ENCODE data around the gene SLC29A3.

Gene SLC29A3

GRCh38 chr10:71297343-71297742 lies 21.7 kb upstream of the SLC29A3 start:
- POLR2A ChIA-PET: no interaction called here
- H3K4me3 ChIP-seq (ENCODE audit: low read depth, low read length): no peak overlapping the region
- DNase-seq (ENCODE audit: low read depth, low spot score): no peak
- CTCF ChIA-PET: interaction anchor here (0.7 to 1.5 kb wide), 3 partner anchors 19 to 89 kb away, joined by 3 to 5 read pairs (median 4); partner anchors contain the start of gene SLC29A3
- no peak for TF ChIP-seq CTCF (IDR thresholded peaks at IDR 0.05; ENCODE audit: insufficient read depth, low read length, missing control alignments)

- TF ChIP-seq CTCF (IDR thresholded peaks at IDR 0.05; ENCODE audit: insufficient read depth, low read length, missing control alignments): no peak
- H3K4me3 ChIP-seq (ENCODE audit: low read depth, low read length): no peak overlapping the region
- DNase-seq (ENCODE audit: low read depth, low spot score): no peak
- POLR2A ChIA-PET: no interaction called here
- CTCF ChIA-PET: interaction anchor here (0.7 to 1.5 kb wide), 5 partner anchors 9 to 579 kb away, joined by 3 to 5 read pairs (median 3); partner anchors contain the start of gene SLC29A3
Measured at GRCh38 chr10:71299071-71299785, 19.8 kb upstream of the SLC29A3 start.

- no peak for TF ChIP-seq CTCF (IDR thresholded peaks at IDR 0.05; ENCODE audit: insufficient read depth, low read length, missing control alignments)
- POLR2A ChIA-PET: no interaction called here
- no peak overlapping the region for H3K4me3 ChIP-seq (ENCODE audit: low read depth, low read length)
- CTCF ChIA-PET: interaction anchor here (0.9 to 2.4 kb wide), 6 partner anchors 11 to 759 kb away, joined by 3 to 10 read pairs (median 4); partner anchors contain the start of genes SLC29A3 and UNC5B
- DNase-seq (ENCODE audit: low read depth, low spot score): no peak
Measured at GRCh38 chr10:71300555-71301370, 18.3 kb upstream of the SLC29A3 start.

- DNase-seq (ENCODE audit: low read depth, low spot score): no peak
- H3K4me3 ChIP-seq (ENCODE audit: low read depth, low read length): no peak overlapping the region
- ChIA-PET CTCF (interaction anchor here (0.7 to 4.5 kb wide), 7 partner anchors 9 to 760 kb away, joined by 3 to 30 read pairs (median 4); partner anchors contain the start of gene SLC29A3), POLR2A (no interaction called here)
- no peak for TF ChIP-seq CTCF (IDR thresholded peaks at IDR 0.05; ENCODE audit: insufficient read depth, low read length, missing control alignments)
Measured at GRCh38 chr10:71301371-71301916, 17.6 kb upstream of the SLC29A3 start.

GRCh38 chr10:71302451-71302850 lies 16.6 kb upstream of the SLC29A3 start:
- CTCF ChIA-PET: interaction anchor here (0.7 to 4.5 kb wide), 7 partner anchors 10 to 406 kb away, joined by 3 to 30 read pairs (median 7); partner anchors contain the start of gene SLC29A3
- DNase-seq (ENCODE audit: low read depth, low spot score): no peak
- POLR2A ChIA-PET: no interaction called here
- H3K4me3 ChIP-seq (ENCODE audit: low read depth, low read length): no peak overlapping the region
- TF ChIP-seq CTCF (IDR thresholded peaks at IDR 0.05; ENCODE audit: insufficient read depth, low read length, missing control alignments): no peak

Data from AG04449 (cell line).